ENCODE data around the gene MRAP2. TPM values are rescaled to one million over a fixed set of nuclear protein-coding genes. Genes with fewer than 3 reads are reported as not detected.

MRAP2 gene
- total RNA-seq, 1 experiment from 2014 or later = 0.38 TPM

GRCh38 chr6:83998021-83998584 lies 35.5 kb upstream of the MRAP2 start:
- H3K36me3 Mint-ChIP-seq (ENCODE audit: insufficient read depth, unreplicated experiment) = no peaks in the 10 kb centered on the region
- BruUV-seq (replicated peaks) = no TSS peak
- intact Hi-C loops (cut with micrococcal nuclease; ENCODE audit: unreplicated experiment) = no loop called here
- DNase-seq = no peak
- H3K27ac Mint-ChIP-seq (ENCODE audit: unreplicated experiment) = no peak overlapping the region
- no peaks in the 10 kb centered on the region for H3K27me3 Mint-ChIP-seq (ENCODE audit: unreplicated experiment)
- CTCF ChIA-PET = no interaction called here
- TF ChIP-seq CTCF (IDR thresholded peaks at IDR 0.05; ENCODE audit: unreplicated experiment) = no peak
- no peak overlapping the region for H3K4me3 Mint-ChIP-seq (ENCODE audit: low read depth, unreplicated experiment)
- no peaks in the 10 kb centered on the region for H3K4me1 Mint-ChIP-seq (ENCODE audit: low read depth, unreplicated experiment)
- peaks cover 3% of the 10 kb centered on the region for H3K9me3 Mint-ChIP-seq (ENCODE audit: low read depth, unreplicated experiment)

GRCh38 chr6:84001119-84001518 lies 32.5 kb upstream of the MRAP2 start:
- H3K4me1 Mint-ChIP-seq (ENCODE audit: low read depth, unreplicated experiment) = no peaks in the 10 kb centered on the region
- no TSS peak for BruUV-seq (replicated peaks)
- TF ChIP-seq CTCF (IDR thresholded peaks at IDR 0.05; ENCODE audit: unreplicated experiment) = no peak
- DNase-seq = no peak
- H3K27ac Mint-ChIP-seq (ENCODE audit: unreplicated experiment) = no peak overlapping the region
- H3K9me3 Mint-ChIP-seq (ENCODE audit: low read depth, unreplicated experiment) = no peaks in the 10 kb centered on the region
- H3K36me3 Mint-ChIP-seq (ENCODE audit: insufficient read depth, unreplicated experiment) = no peaks in the 10 kb centered on the region
- no peaks in the 10 kb centered on the region for H3K27me3 Mint-ChIP-seq (ENCODE audit: unreplicated experiment)
- intact Hi-C loops (cut with micrococcal nuclease; ENCODE audit: unreplicated experiment) = no loop called here
- no peak overlapping the region for H3K4me3 Mint-ChIP-seq (ENCODE audit: low read depth, unreplicated experiment)
- CTCF ChIA-PET = no interaction called here

- no TSS peak for BruUV-seq (replicated peaks)
- Mint-ChIP-seq H3K4me3 (ENCODE audit: low read depth, unreplicated experiment) (no peak overlapping the region), H3K27ac (ENCODE audit: unreplicated experiment) (no peak overlapping the region), H3K27me3 (ENCODE audit: unreplicated experiment) (no peaks in the 10 kb centered on the region), H3K9me3 (ENCODE audit: low read depth, unreplicated experiment) (no peaks in the 10 kb centered on the region), H3K36me3 (ENCODE audit: insufficient read depth, unreplicated experiment) (no peaks in the 10 kb centered on the region), H3K4me1 (ENCODE audit: low read depth, unreplicated experiment) (no peaks in the 10 kb centered on the region)
- DNase-seq = no peak
- CTCF ChIA-PET = no interaction called here
- intact Hi-C loops (cut with micrococcal nuclease; ENCODE audit: unreplicated experiment) = no loop called here
- TF ChIP-seq CTCF (IDR thresholded peaks at IDR 0.05; ENCODE audit: unreplicated experiment) = no peak
Measured at GRCh38 chr6:84002226-84002625, 31.3 kb upstream of the MRAP2 start.

GRCh38 chr6:84003131-84003530 lies 30.4 kb upstream of the MRAP2 start:
- H3K9me3 Mint-ChIP-seq (ENCODE audit: low read depth, unreplicated experiment) = no peaks in the 10 kb centered on the region

More at GRCh38 chr6:84003131-84003530, 30.4 kb upstream of the MRAP2 start:
- CTCF ChIA-PET = no interaction called here
- Mint-ChIP-seq H3K36me3 (ENCODE audit: insufficient read depth, unreplicated experiment) (no peaks in the 10 kb centered on the region), H3K4me3 (ENCODE audit: low read depth, unreplicated experiment) (no peak overlapping the region), H3K27ac (ENCODE audit: unreplicated experiment) (no peak overlapping the region), H3K4me1 (ENCODE audit: low read depth, unreplicated experiment) (no peaks in the 10 kb centered on the region), H3K27me3 (ENCODE audit: unreplicated experiment) (no peaks in the 10 kb centered on the region)
- BruUV-seq (replicated peaks) = no TSS peak
- no peak for DNase-seq
- no peak for TF ChIP-seq CTCF (IDR thresholded peaks at IDR 0.05; ENCODE audit: unreplicated experiment)
- intact Hi-C loops (cut with micrococcal nuclease; ENCODE audit: unreplicated experiment) = no loop called here

All from Calu3 (cell line).